Endothelial cell of umbilical vein (primary cell): ENCODE data around the gene NOTCH2. TPM values are rescaled to one million over a fixed set of nuclear protein-coding genes. Genes with fewer than 3 reads are reported as not detected.

ENCODE experiments used
- BruUV-seq: library from RNA; stranded (reverse); fragments of 400-500 nt; replicated peaks from 2 replicates; lab custom pipeline; 2021; lab: Mats Ljungman, UMichigan
- CTCF ChIA-PET: fragments of 300-600, 350-600 bp; sonication (Branson Sonifier 250); formaldehyde crosslinking; loops from one replicate; lab custom pipeline; 2021; ENCODE audit warnings: antibody characterized with exemption, inconsistent platforms; lab: Charles Lee
- POLR2A ChIA-PET: fragments of 300-600, 350-600 bp; sonication (Branson Sonifier 250); formaldehyde crosslinking; loops from one replicate; lab custom pipeline; 2021; ENCODE audit warnings: antibody characterized with exemption, inconsistent platforms; lab: Charles Lee
- DNase-seq: peaks from one replicate; pipeline ENCODE4 v3.0.0-alpha.2; 2011; ENCODE audit warnings: low read depth, low spot score
- FAIRE-seq: peaks from 2 replicates; lab custom pipeline; 2011; peaks lifted over from hg19 to GRCh38; lab: Jason Lieb, UNC
- H2AFZ ChIP-seq: 2 replicates; pipeline ENCODE4 v1.6.0; 2012; ENCODE audit warnings: low read depth, low read length, control low read depth, inconsistent platforms
- H3K27ac ChIP-seq: 2 replicates; pipeline ENCODE4 v1.5.1; 2011; ENCODE audit warnings: low read depth, mild to moderate bottlenecking, control low read depth, low read length, moderate library complexity; ENCODE audit not compliant: insufficient read depth
- H3K27me3 ChIP-seq, 2 experiments: 2 replicates each; pipeline versions ENCODE4 v1.6.0 to v1.6.1; 2011; ENCODE audit warnings: low read length in 2 of 2, mixed read lengths in 1 of 2; ENCODE audit not compliant: control insufficient read depth in 2 of 2, insufficient read depth in 2 of 2
- H3K36me3 ChIP-seq, 2 experiments: 2 replicates in 1 of 2; 3 replicates in 1 of 2; pipeline ENCODE4 v1.5.1; 2011; ENCODE audit warnings: low read length in 2 of 2, mild to moderate bottlenecking in 1 of 2, moderate library complexity in 1 of 2; ENCODE audit not compliant: control insufficient read depth in 2 of 2, insufficient read depth in 2 of 2; ENCODE audit errors: extremely low read depth in 1 of 2
- H3K4me1 ChIP-seq: 3 replicates; pipeline ENCODE4 v1.5.1; 2011; ENCODE audit warnings: mild to moderate bottlenecking, low read length; ENCODE audit not compliant: control insufficient read depth, insufficient read depth; ENCODE audit errors: extremely low read depth
- H3K4me2 ChIP-seq: 2 replicates; pipeline ENCODE4 v1.6.1; 2011; ENCODE audit warnings: low read length, control low read depth, mixed read lengths; ENCODE audit not compliant: insufficient read depth
- H3K4me3 ChIP-seq, 3 experiments: fragments of 200-600 bp in 1 of 3; sonication (generic), shearing (Covaris generic) in 1 of 3; replicated peaks in 1 of 3; 2 replicates each; pipeline ENCODE4 v1.5.1; 2011 to 2016; ENCODE audit warnings: control low read depth in 3 of 3, low read length in 3 of 3, mild to moderate bottlenecking in 2 of 3, inconsistent platforms in 1 of 3, low read depth in 1 of 3, moderate library complexity in 1 of 3; ENCODE audit not compliant: insufficient read depth in 1 of 3
- H3K79me2 ChIP-seq: 2 replicates; pipeline ENCODE4 v1.6.0; 2012; ENCODE audit warnings: low read length, inconsistent platforms; ENCODE audit not compliant: control insufficient read depth, insufficient read depth
- H3K9ac ChIP-seq: replicated peaks from 2 replicates; pipeline ENCODE3; 2011; ENCODE audit warnings: low read length, control low read depth; ENCODE audit not compliant: insufficient read depth; ENCODE audit errors: extremely low read depth
- H3K9me1 ChIP-seq: replicated peaks from 3 replicates; pipeline ENCODE4 v1.6.0; 2011; ENCODE audit warnings: mild to moderate bottlenecking, low read length; ENCODE audit not compliant: control insufficient read depth, insufficient read depth; ENCODE audit errors: extremely low read depth
- H3K9me3 ChIP-seq: replicated peaks from 2 replicates; pipeline ENCODE4 v1.5.1; 2012; ENCODE audit warnings: low read length, inconsistent platforms; ENCODE audit not compliant: control insufficient read depth, insufficient read depth
- H4K20me1 ChIP-seq: replicated peaks from 2 replicates; pipeline ENCODE3; 2011; ENCODE audit warnings: mild to moderate bottlenecking, low read length; ENCODE audit not compliant: control insufficient read depth, insufficient read depth; ENCODE audit errors: extremely low read depth
- FOS ChIP-seq: IDR thresholded peaks from 2 replicates; pipeline ENCODE4 v1.6.1; 2011; ENCODE audit warnings: mild to moderate bottlenecking, low read length, moderate library complexity, borderline replicate concordance; ENCODE audit not compliant: insufficient read depth
- GATA2 ChIP-seq: IDR thresholded peaks from 2 replicates; pipeline ENCODE4 v1.7.0; 2011; ENCODE audit warnings: low read depth, mild to moderate bottlenecking, moderate library complexity, mixed read lengths, low read length; ENCODE audit not compliant: insufficient read length, insufficient read depth
- JUN ChIP-seq: IDR thresholded peaks from 2 replicates; pipeline ENCODE4 v1.6.1; 2011; ENCODE audit warnings: borderline replicate concordance, low read depth; ENCODE audit not compliant: insufficient read length, insufficient read depth
- MAX ChIP-seq: IDR thresholded peaks from 2 replicates; pipeline ENCODE4 v1.6.1; 2011; ENCODE audit not compliant: insufficient read depth, insufficient read length
- MYC ChIP-seq: IDR thresholded peaks from one replicate; pipeline ENCODE4 v1.6.1; 2011; ENCODE audit warnings: mild to moderate bottlenecking, low read depth, low read length
- POLR2A ChIP-seq: IDR thresholded peaks from 2 replicates; pipeline ENCODE4 v1.6.1; 2012; ENCODE audit warnings: low read depth, mild to moderate bottlenecking, control low read depth, low read length
- POLR2AphosphoS5 ChIP-seq: IDR thresholded peaks from 2 replicates; pipeline ENCODE4 v1.6.1; 2012; ENCODE audit warnings: low read depth, mild to moderate bottlenecking, control low read depth, low read length, moderate library complexity; ENCODE audit not compliant: insufficient read depth
- dilution Hi-C: fragments of 300-500 bp; cut with MboI; formaldehyde crosslinking; loops from one replicate; pipeline ENCODE4 v1.15.0; 2019; ENCODE audit warnings: low sequenced_read_pairs; ENCODE audit not compliant: extremely low pct_ligation_motif_present
- intact Hi-C: fragments of 100-400 bp; cut with micrococcal nuclease; formaldehyde crosslinking; loops from one replicate; pipeline ENCODE4 v1.10.0; 2022
- polyA plus RNA-seq, 4 experiments: library from polyadenylated mRNA; depleted of rRNA in 3 of 4; stranded (reverse) in 3 of 4; unstranded in 1 of 4; fragments of >200 nt; gene quantifications; 2 replicates each; pipeline versions ENCODE4 v1.2.1 to v1.2.3, GENCODE V29; 2011 to 2012; ENCODE audit warnings: missing spikeins in 1 of 4
- total RNA-seq: library from RNA; stranded (reverse); gene quantifications from 2 replicates; pipeline ENCODE4 v1.2.3, GENCODE V29; 2021
- TF ChIP-seq, protein P1 (sequence below), 2 donors: IDR thresholded peaks; 1 replicate in 1 of 2; 2 replicates in 1 of 2; pipeline ENCODE4 v1.5.1; 2011; ENCODE audit warnings: low read length in 2 of 2, mild to moderate bottlenecking in 2 of 2, moderate library complexity in 2 of 2, control low read depth in 1 of 2, inconsistent platforms in 1 of 2, low read depth in 1 of 2; ENCODE audit not compliant: insufficient read depth in 1 of 2; ENCODE audit errors: extremely low read depth in 1 of 2

Gene NOTCH2
- total and polyA plus RNA-seq, 2 donors (not counting 3 experiments of a cell fraction or from before 2014, with no cell fraction given): 14.3 to 49.1 TPM

GRCh38 chr1:119981986-119982815 lies 87.3 kb downstream of the NOTCH2 start:
- Histone ChIP-seq H3K9ac (no peak overlapping the region), H3K79me2 (peaks cover 3% of the 10 kb centered on the region), H3K9me1 (no peaks in the 10 kb centered on the region), H3K9me3 (no peaks in the 10 kb centered on the region), H3K4me2 (no peak overlapping the region), H4K20me1 (no peaks in the 10 kb centered on the region), H3K4me3 (no peak overlapping the region), H3K4me1 (no peaks in the 10 kb centered on the region), H3K36me3 (no peaks in the 10 kb centered on the region), H2AFZ (no peak overlapping the region), H3K27me3 (no peaks in the 10 kb centered on the region), H3K27ac (no peak overlapping the region)
- FAIRE-seq: peak; percentile 55
- intact Hi-C loops (no loop called here), dilution Hi-C loops (no loop called here)
- ChIA-PET POLR2A (no interaction called here), CTCF (interaction anchor here (1.6 kb wide), 1 partner anchor 34 kb away, joined by 3 read pairs; no protein-coding TSS in a partner anchor)
- TF ChIP-seq, protein P1, sequence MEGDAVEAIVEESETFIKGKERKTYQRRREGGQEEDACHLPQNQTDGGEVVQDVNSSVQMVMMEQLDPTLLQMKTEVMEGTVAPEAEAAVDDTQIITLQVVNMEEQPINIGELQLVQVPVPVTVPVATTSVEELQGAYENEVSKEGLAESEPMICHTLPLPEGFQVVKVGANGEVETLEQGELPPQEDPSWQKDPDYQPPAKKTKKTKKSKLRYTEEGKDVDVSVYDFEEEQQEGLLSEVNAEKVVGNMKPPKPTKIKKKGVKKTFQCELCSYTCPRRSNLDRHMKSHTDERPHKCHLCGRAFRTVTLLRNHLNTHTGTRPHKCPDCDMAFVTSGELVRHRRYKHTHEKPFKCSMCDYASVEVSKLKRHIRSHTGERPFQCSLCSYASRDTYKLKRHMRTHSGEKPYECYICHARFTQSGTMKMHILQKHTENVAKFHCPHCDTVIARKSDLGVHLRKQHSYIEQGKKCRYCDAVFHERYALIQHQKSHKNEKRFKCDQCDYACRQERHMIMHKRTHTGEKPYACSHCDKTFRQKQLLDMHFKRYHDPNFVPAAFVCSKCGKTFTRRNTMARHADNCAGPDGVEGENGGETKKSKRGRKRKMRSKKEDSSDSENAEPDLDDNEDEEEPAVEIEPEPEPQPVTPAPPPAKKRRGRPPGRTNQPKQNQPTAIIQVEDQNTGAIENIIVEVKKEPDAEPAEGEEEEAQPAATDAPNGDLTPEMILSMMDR (IDR thresholded peaks at IDR 0.05; ENCODE audit: extremely low read depth in 1 of 2, insufficient read depth in 1 of 2, low read depth in 1 of 2, low read length in 2 of 2): no peak
- no peak for TF ChIP-seq JUN
- no peak for TF ChIP-seq POLR2AphosphoS5
- no peak for TF ChIP-seq MYC
- TF ChIP-seq FOS: no peak
- TF ChIP-seq POLR2A: no peak
- no peak for TF ChIP-seq GATA2
- no peak for TF ChIP-seq MAX
- no TSS peak for BruUV-seq
- peak; percentile 26 for DNase-seq
